Activated naive CD8-positive, alpha-beta T cell treated with anti-CD3 and anti-CD28 coated beads, Interleukin-2, amount 50 U/mL, for 24 hours (primary cell): ENCODE data around the gene EYS.

Source experiments
- ATAC-seq: fragments of 150-1000 bp; cut with Tn5 transposase; one replicate; pipeline ENCODE4 v1.10.0; 2021
- DNase-seq: peaks from one replicate; pipeline ENCODE4 v3.0.0; 2021
- H3K27ac Mint-ChIP-seq: one replicate; pipeline ENCODE4 v1.8.0; 2021; ENCODE audit warnings: mild to moderate bottlenecking, mixed read lengths
- H3K27me3 Mint-ChIP-seq: one replicate; pipeline ENCODE4 v1.8.0; 2021; ENCODE audit warnings: mixed read lengths
- H3K36me3 Mint-ChIP-seq: one replicate; pipeline ENCODE4 v1.8.0; 2021; ENCODE audit warnings: low read depth, mixed read lengths
- H3K4me1 Mint-ChIP-seq: one replicate; pipeline ENCODE4 v1.8.0; 2021; ENCODE audit warnings: mixed read lengths
- H3K4me3 Mint-ChIP-seq: one replicate; pipeline ENCODE4 v1.8.0; 2021; ENCODE audit warnings: mild to moderate bottlenecking, moderate library complexity, mixed read lengths
- H3K9me3 Mint-ChIP-seq: one replicate; pipeline ENCODE4 v1.8.0; 2021; ENCODE audit warnings: mixed read lengths

Gene EYS

DNA sequence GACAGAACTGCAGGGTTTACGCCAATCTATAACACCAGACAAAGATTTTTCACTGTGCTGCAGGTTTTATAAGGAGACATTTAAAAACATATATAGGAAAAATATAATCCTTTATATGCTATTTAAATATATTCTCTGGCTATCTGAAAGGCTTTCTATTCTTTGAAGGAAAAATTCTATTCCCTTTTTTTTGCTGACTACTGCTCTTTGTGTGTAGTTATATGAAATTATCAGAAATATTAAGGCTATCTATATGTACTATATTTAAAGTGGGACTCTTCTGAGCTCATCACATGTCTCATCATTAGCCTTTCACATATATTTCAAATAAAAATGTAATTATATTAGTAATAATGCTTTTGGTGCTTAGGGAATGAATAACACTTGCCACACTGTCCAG lies 930.7 kb downstream of the EYS start:
- no peaks in the 10 kb centered on the region for H3K4me1 Mint-ChIP-seq
- H3K36me3 Mint-ChIP-seq = no peaks in the 10 kb centered on the region
- H3K9me3 Mint-ChIP-seq = peaks cover 36% of the 10 kb centered on the region
- H3K4me3 Mint-ChIP-seq = no peak overlapping the region
- ATAC-seq = no peak
- H3K27me3 Mint-ChIP-seq = no peaks in the 10 kb centered on the region
- no peak for DNase-seq
- no peak overlapping the region for H3K27ac Mint-ChIP-seq

DNA sequence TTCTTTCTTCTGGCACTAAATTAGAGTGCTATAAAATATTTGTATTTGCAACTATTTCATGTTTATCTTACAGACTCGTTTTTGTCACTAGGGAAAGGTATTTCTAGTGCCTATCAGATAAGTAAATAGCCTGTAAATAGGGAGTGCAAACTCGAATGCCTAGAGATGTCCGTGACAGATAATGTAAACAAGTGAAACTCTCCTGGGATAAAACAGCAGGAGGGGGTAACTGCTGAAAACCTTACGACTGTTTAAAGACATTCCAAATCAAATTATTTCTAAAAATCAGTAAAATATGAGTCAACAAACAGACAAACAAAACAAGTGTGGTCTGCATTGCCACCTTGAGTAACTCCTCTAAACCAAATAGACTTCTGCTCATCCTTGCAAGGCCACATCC lies 932.1 kb downstream of the EYS start:
- ATAC-seq (no peak), DNase-seq (no peak)
- no peak overlapping the region for H3K27ac Mint-ChIP-seq
- peaks cover 36% of the 10 kb centered on the region for H3K9me3 Mint-ChIP-seq
- H3K36me3 Mint-ChIP-seq = no peaks in the 10 kb centered on the region
- no peaks in the 10 kb centered on the region for H3K27me3 Mint-ChIP-seq
- no peaks in the 10 kb centered on the region for H3K4me1 Mint-ChIP-seq
- no peak overlapping the region for H3K4me3 Mint-ChIP-seq

- peaks cover 15% of the 10 kb centered on the region for H3K9me3 Mint-ChIP-seq
- H3K4me3 Mint-ChIP-seq = no peak overlapping the region
- no peak overlapping the region for H3K27ac Mint-ChIP-seq
- ATAC-seq = no peak
- DNase-seq = no peak
- H3K27me3 Mint-ChIP-seq = no peaks in the 10 kb centered on the region
- no peaks in the 10 kb centered on the region for H3K4me1 Mint-ChIP-seq
- no peaks in the 10 kb centered on the region for H3K36me3 Mint-ChIP-seq
These were observed 956.1 kb downstream of the EYS start for GRCh38 chr6:64750910-64751309.

GRCh38 chr6:64737418-64737817 lies 969.6 kb downstream of the EYS start:
- Mint-ChIP-seq H3K9me3 (no peaks in the 10 kb centered on the region), H3K27me3 (no peaks in the 10 kb centered on the region)
- ATAC-seq = no peak

DNA sequence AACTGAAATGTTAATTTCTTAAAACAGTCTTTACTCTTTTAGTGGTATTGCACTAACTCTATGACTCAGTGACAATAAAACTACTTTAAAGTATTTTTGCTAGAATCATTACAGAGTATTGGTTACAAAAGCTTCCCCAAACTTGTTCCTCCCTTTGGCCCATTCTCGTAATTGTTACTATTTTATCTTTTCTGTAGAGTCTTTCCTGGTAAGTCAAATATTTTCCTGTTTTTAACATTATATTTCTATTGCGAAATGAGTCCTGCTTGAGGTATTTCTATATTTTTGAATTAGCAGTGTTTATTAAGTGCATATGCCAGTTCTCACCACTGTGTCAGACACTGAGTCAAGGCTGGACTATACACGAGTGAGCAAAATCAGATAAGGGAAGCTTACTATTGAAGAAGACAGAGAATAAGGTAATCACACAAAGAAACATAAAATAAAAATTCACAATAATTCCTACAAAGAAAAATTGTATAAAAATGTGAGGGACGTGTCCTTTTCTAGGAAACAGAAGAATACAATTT lies 970.5 kb downstream of the EYS start:
- DNase-seq (no peak), ATAC-seq (no peak)
- no peak overlapping the region for H3K27ac Mint-ChIP-seq
- H3K36me3 Mint-ChIP-seq = no peaks in the 10 kb centered on the region
- no peaks in the 10 kb centered on the region for H3K4me1 Mint-ChIP-seq
- H3K4me3 Mint-ChIP-seq = no peak overlapping the region
- peaks cover 6% of the 10 kb centered on the region for H3K9me3 Mint-ChIP-seq
- H3K27me3 Mint-ChIP-seq = no peaks in the 10 kb centered on the region

More at GRCh38 chr6:64737418-64737817, 969.6 kb downstream of the EYS start:
- no peak for DNase-seq
- no peak overlapping the region for H3K27ac Mint-ChIP-seq
- no peak overlapping the region for H3K4me3 Mint-ChIP-seq
- no peaks in the 10 kb centered on the region for H3K4me1 Mint-ChIP-seq
- H3K36me3 Mint-ChIP-seq = no peaks in the 10 kb centered on the region

DNA sequence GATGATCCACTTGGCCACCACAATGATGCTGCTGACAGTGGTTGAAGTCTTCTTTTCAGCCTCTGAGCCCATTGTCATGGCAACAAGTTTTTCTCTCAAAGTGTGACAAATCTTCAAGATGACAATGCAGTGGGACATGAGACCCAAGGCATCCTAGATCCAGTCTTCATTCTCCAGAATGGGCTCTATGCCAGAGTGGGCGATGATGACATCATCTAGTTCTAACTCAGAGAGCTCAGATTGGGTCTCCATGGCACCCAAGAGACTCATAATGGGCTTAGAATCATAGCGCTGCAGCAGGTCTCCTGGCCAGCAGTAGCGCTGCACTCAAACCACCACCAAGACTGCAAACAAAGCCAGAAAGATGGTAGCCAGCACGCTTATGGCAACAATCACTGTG lies 973.6 kb downstream of the EYS start:
- H3K36me3 Mint-ChIP-seq = no peaks in the 10 kb centered on the region
- H3K4me3 Mint-ChIP-seq = no peak overlapping the region
- H3K4me1 Mint-ChIP-seq = no peaks in the 10 kb centered on the region
- DNase-seq (no peak), ATAC-seq (no peak)
- H3K27me3 Mint-ChIP-seq = no peaks in the 10 kb centered on the region
- peaks cover 10% of the 10 kb centered on the region for H3K9me3 Mint-ChIP-seq
- no peak overlapping the region for H3K27ac Mint-ChIP-seq

DNA sequence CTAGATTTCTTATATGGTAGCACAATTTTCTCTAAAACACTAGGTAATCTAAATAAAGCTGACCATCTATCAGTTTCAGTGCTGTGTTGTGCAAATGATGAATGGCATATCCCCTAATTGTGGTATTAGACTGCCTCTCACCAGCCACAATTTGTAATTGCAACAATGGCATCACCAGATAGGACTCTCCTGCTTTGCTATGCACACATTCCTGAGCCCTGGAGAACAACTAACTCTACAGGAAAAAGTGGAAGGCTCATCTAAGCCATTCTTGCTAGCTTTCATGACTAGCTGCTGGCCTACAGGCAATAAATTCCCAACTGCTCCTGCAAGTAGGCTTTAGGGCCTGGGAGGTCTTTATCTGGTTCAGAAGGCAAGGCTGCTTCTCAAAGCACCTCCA lies 974.1 kb downstream of the EYS start:
- Mint-ChIP-seq H3K4me3 (no peak overlapping the region), H3K4me1 (no peaks in the 10 kb centered on the region), H3K36me3 (no peaks in the 10 kb centered on the region), H3K27me3 (no peaks in the 10 kb centered on the region), H3K27ac (no peak overlapping the region), H3K9me3 (peaks cover 10% of the 10 kb centered on the region)
- no peak for ATAC-seq
- DNase-seq = no peak

DNA sequence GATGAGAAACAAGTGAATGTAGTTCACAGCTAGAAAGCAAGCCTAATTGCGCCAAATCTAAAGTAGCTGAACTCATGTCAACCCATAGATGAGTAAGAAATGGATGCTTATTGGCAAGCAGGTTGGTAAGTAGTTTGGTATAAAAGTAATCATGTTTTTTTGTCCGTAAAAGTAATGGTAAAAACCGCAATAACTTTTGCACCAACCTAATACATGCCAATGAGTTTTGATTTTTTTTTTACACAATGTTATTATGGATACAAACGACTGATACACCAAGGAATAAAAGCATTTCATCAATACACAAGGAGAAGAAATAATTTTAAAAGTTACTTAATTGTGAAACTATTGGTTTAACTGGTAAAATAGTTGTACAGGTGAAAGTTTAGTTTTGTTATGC lies 977.5 kb downstream of the EYS start:
- H3K4me3 Mint-ChIP-seq = no peak overlapping the region
- no peaks in the 10 kb centered on the region for H3K27me3 Mint-ChIP-seq
- ATAC-seq (no peak), DNase-seq (no peak)
- H3K9me3 Mint-ChIP-seq = peaks cover 10% of the 10 kb centered on the region
- no peak overlapping the region for H3K27ac Mint-ChIP-seq
- H3K4me1 Mint-ChIP-seq = no peaks in the 10 kb centered on the region
- H3K36me3 Mint-ChIP-seq = no peaks in the 10 kb centered on the region

- no peak overlapping the region for H3K27ac Mint-ChIP-seq
- H3K36me3 Mint-ChIP-seq = no peaks in the 10 kb centered on the region
- no peaks in the 10 kb centered on the region for H3K27me3 Mint-ChIP-seq
- ATAC-seq = no peak
- no peak overlapping the region for H3K4me3 Mint-ChIP-seq
- DNase-seq = no peak
- peaks cover 10% of the 10 kb centered on the region for H3K9me3 Mint-ChIP-seq
- no peaks in the 10 kb centered on the region for H3K4me1 Mint-ChIP-seq
These were observed 980.0 kb downstream of the EYS start for GRCh38 chr6:64727075-64727474.

DNA sequence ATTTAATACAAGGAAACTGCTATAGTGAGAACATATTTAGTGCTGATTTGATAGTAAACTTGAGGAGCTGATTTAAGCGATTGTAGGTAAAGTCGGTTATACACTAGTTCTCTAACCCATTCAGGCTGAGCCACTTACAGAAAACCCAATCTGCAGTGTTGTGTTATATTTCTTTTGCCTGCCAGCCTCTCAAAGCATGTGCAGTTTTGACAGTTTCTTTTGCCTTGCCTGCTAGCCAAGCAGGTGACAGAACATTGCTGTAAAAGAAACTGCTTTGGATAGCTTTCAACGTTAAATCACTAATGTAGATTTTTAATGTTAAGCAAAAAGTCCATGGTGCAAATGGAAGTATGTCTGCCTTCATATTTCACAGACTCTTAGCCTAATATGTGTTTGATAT lies 982.9 kb downstream of the EYS start:
- Mint-ChIP-seq H3K4me1 (no peaks in the 10 kb centered on the region), H3K4me3 (no peak overlapping the region), H3K36me3 (no peaks in the 10 kb centered on the region), H3K9me3 (no peaks in the 10 kb centered on the region), H3K27me3 (no peaks in the 10 kb centered on the region), H3K27ac (no peak overlapping the region)
- ATAC-seq = no peak
- DNase-seq = no peak

DNA sequence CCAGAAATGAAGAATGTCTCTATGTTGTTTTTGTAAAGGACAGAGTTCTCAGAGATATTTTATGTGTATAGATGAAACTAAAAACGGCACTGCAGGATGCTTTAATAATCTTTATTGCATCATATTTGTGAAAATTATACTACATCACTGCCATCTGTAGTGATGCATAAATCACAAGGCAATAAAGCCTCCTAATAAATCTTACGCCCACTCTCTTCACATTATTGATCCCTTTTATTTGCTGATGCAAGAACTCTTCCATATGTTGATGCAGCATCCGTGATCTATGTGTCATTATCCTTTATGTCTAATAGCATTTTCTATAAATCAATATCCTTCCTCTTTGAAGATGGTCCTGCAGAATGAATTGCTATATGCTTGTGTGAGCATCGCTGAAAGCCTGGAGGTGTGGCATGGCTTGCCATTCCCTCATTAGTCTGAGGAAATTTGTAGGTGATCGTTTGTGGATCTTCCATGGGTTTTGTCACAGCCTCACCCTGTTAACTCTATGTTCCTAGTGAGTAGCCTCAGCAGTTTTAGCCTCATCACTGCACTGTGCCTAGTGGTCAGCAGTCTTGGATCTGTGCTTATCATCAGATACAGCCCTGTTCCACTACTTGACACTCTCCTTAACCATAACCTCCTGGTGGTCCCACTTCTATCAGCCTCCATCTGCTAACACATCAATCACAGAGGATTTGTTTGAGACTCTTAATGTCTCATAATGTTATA lies 983.5 kb downstream of the EYS start:
- no peaks in the 10 kb centered on the region for H3K4me1 Mint-ChIP-seq
- H3K27me3 Mint-ChIP-seq = no peaks in the 10 kb centered on the region
- H3K9me3 Mint-ChIP-seq = no peaks in the 10 kb centered on the region
- DNase-seq = no peak
- no peaks in the 10 kb centered on the region for H3K36me3 Mint-ChIP-seq
- no peak overlapping the region for H3K27ac Mint-ChIP-seq
- no peak overlapping the region for H3K4me3 Mint-ChIP-seq
- no peak for ATAC-seq

- ATAC-seq (no peak), DNase-seq (no peak)
- Mint-ChIP-seq H3K27ac (no peak overlapping the region), H3K9me3 (no peaks in the 10 kb centered on the region), H3K4me1 (no peaks in the 10 kb centered on the region), H3K36me3 (no peaks in the 10 kb centered on the region), H3K27me3 (no peaks in the 10 kb centered on the region), H3K4me3 (no peak overlapping the region)
These were observed 985.2 kb downstream of the EYS start for GRCh38 chr6:64721865-64722264.

DNA sequence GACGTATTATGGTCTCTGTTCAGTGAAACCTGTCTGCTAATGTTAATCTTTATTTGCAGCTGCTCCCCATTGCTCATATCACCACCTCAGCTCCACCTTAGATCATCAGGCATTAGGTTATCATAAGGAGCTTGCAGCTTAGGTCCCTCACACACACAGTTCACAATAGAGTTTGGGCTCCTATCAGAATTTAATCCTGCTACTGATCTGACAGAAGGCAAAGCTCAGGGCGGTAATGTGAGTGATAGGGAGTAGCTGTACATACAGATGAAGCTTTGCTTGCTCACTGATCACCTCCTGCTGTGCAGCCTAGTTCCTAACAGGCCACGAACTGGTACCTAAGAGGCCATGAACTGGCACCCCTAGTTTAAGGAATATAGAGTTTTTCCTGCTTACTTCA lies 989.7 kb downstream of the EYS start:
- no peak overlapping the region for H3K4me3 Mint-ChIP-seq
- H3K9me3 Mint-ChIP-seq = peaks cover 4% of the 10 kb centered on the region
- ATAC-seq = no peak
- H3K36me3 Mint-ChIP-seq = no peaks in the 10 kb centered on the region
- DNase-seq = no peak
- no peak overlapping the region for H3K27ac Mint-ChIP-seq
- no peaks in the 10 kb centered on the region for H3K27me3 Mint-ChIP-seq
- no peaks in the 10 kb centered on the region for H3K4me1 Mint-ChIP-seq

DNA sequence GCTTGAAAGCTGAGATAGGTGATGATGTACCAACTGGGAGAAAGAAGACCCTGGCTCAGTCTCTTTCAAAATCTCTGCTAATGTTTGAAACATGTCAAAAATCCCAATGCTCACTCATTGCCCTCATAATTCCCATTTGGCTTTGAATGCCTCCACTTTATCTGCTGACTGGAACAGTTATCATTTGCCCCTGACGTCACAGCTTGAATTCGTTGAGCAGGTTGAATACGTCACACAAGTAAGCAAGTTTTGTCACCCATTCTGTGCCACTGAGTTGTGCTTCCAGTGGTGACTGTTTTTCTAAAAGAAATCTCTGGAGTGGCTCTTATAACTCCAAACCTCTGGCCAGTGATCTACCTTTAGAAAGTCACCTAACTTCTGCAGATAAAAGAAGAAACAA lies 991.4 kb downstream of the EYS start:
- H3K27me3 Mint-ChIP-seq = no peaks in the 10 kb centered on the region
- H3K4me3 Mint-ChIP-seq = no peak overlapping the region
- peaks cover 4% of the 10 kb centered on the region for H3K9me3 Mint-ChIP-seq
- H3K4me1 Mint-ChIP-seq = no peaks in the 10 kb centered on the region
- no peak for DNase-seq
- no peak for ATAC-seq
- no peaks in the 10 kb centered on the region for H3K36me3 Mint-ChIP-seq
- H3K27ac Mint-ChIP-seq = no peak overlapping the region

GRCh38 chr6:64714073-64714472 lies 993.0 kb downstream of the EYS start:
- Mint-ChIP-seq H3K4me3 (no peak overlapping the region), H3K27me3 (no peaks in the 10 kb centered on the region), H3K9me3 (peaks cover 4% of the 10 kb centered on the region), H3K36me3 (no peaks in the 10 kb centered on the region), H3K4me1 (no peaks in the 10 kb centered on the region), H3K27ac (no peak overlapping the region)
- ATAC-seq = no peak
- no peak for DNase-seq

GRCh38 chr6:64713175-64713574 lies 993.9 kb downstream of the EYS start:
- H3K4me1 Mint-ChIP-seq = no peaks in the 10 kb centered on the region
- no peak overlapping the region for H3K4me3 Mint-ChIP-seq

More at GRCh38 chr6:64713175-64713574, 993.9 kb downstream of the EYS start:
- Mint-ChIP-seq H3K36me3 (no peaks in the 10 kb centered on the region), H3K27me3 (no peaks in the 10 kb centered on the region), H3K27ac (no peak overlapping the region), H3K9me3 (peaks cover 4% of the 10 kb centered on the region)
- no peak for ATAC-seq
- no peak for DNase-seq
